ENCODE results near the gene STAU1. TPM values are rescaled to one million over a fixed set of nuclear protein-coding genes. Genes with fewer than 3 reads are reported as not detected.

Gene STAU1
- total and polyA plus RNA-seq, 2 of the 13 experiments (the other 11 are each of a cell fraction or from before 2014, with no cell fraction given), result 119 to 133 TPM

DNA sequence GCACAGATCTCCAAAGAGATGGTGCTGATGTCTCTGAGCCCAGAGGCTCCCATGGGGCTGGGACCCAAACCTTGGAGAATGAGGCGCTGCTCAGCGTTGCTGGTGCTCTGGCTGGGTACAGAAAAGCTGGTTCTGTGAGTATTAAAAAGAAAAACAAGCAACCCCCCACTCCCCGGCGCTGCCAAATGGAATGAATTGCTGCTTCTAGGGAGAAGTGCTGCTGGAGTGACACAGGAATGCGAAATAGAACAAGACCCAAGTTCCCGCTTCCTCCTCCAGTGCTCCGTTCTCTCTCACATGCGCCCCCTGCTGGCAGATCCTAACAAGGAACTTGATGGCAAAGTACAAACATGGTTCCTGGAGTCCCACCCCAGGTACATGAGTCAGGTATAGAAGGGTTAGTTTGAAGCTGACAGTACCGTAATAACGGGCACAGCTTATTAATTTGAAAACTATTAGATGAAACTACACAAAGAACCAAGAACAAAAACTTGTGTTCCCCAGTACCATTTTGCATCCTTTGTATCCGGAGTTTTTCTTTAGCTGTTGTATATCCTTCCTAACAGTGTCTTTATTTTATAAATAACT is 29.0 kb upstream of the STAU1 start (continued):
- TF ChIP-seq, protein P1, sequence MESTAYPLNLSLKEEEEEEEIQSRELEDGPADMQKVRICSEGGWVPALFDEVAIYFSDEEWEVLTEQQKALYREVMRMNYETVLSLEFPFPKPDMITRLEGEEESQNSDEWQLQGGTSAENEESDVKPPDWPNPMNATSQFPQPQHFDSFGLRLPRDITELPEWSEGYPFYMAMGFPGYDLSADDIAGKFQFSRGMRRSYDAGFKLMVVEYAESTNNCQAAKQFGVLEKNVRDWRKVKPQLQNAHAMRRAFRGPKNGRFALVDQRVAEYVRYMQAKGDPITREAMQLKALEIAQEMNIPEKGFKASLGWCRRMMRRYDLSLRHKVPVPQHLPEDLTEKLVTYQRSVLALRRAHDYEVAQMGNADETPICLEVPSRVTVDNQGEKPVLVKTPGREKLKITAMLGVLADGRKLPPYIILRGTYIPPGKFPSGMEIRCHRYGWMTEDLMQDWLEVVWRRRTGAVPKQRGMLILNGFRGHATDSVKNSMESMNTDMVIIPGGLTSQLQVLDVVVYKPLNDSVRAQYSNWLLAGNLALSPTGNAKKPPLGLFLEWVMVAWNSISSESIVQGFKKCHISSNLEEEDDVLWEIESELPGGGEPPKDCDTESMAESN (CRISPR knock-in tag; conservative IDR thresholded peaks at IDR 0.05), result peak; percentile 84
- TF ChIP-seq, protein P2, sequence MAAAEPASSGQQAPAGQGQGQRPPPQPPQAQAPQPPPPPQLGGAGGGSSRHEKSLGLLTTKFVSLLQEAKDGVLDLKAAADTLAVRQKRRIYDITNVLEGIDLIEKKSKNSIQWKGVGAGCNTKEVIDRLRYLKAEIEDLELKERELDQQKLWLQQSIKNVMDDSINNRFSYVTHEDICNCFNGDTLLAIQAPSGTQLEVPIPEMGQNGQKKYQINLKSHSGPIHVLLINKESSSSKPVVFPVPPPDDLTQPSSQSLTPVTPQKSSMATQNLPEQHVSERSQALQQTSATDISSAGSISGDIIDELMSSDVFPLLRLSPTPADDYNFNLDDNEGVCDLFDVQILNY (CRISPR knock-in tag; conservative IDR thresholded peaks at IDR 0.05), result peak; percentile 74; the same call in 1 of the 2 replicates
- TF ChIP-seq FIP1L1 (IDR thresholded peaks at IDR 0.05; ENCODE audit: borderline replicate concordance, insufficient read depth, low read depth, low read length) (no peak), ZBTB38 (CRISPR knock-in tag; IDR thresholded peaks at IDR 0.05) (peak; percentile 75), KDM1A (CRISPR knock-in tag; IDR thresholded peaks at IDR 0.05) (peak; percentile 62; the same call in 1 of the 2 replicates), AHR (CRISPR knock-in tag; IDR thresholded peaks at IDR 0.05) (no peak), KLF13 (CRISPR knock-in tag; IDR thresholded peaks at IDR 0.05) (no peak), ZNF382 (CRISPR knock-in tag; IDR thresholded peaks at IDR 0.05; ENCODE audit: borderline replicate concordance) (no peak), PHF21A (CRISPR knock-in tag; IDR thresholded peaks at IDR 0.05) (no peak), ZNF788 (CRISPR knock-in tag; IDR thresholded peaks at IDR 0.05; ENCODE audit: borderline replicate concordance) (peak; percentile 54; the same call in 1 of the 2 replicates), ZNF768 (CRISPR knock-in tag; IDR thresholded peaks at IDR 0.05) (0 out of 2 replicates have a peak, but pooled peaks have one; percentile 23), TEAD2 (CRISPR knock-in tag; IDR thresholded peaks at IDR 0.05) (no peak), NONO (IDR thresholded peaks at IDR 0.05) (no peak), NONO (CRISPR knock-in tag; conservative IDR thresholded peaks at IDR 0.05) (peak; percentile 36; the same call in 1 of the 2 replicates), ZFP1 (CRISPR knock-in tag; IDR thresholded peaks at IDR 0.05) (peak; percentile 94; the same call in 1 of the 2 replicates), RXRB (CRISPR knock-in tag; IDR thresholded peaks at IDR 0.05; ENCODE audit: borderline replicate concordance) (peak; percentile 74; the same call in 1 of the 2 replicates)
- TF ChIP-seq, protein P3, sequence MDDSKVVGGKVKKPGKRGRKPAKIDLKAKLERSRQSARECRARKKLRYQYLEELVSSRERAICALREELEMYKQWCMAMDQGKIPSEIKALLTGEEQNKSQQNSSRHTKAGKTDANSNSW (CRISPR knock-in tag; IDR thresholded peaks at IDR 0.05; ENCODE audit: borderline replicate concordance), result no peak
- TF ChIP-seq, protein P4, sequence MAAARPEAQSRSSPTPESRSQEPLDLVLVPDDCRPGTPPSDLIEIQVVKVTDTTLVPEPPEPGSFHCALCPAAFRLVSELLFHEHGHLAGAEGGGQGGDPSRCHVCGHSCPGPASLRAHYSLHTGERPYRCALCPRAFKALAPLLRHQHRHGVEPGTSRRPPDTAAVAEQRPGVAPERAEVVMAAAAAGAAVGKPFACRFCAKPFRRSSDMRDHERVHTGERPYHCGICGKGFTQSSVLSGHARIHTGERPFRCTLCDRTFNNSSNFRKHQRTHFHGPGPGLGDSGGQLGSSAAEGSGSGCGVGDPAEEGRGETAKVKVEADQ (CRISPR knock-in tag; IDR thresholded peaks at IDR 0.05; ENCODE audit: borderline replicate concordance), result 0 out of 2 replicates have a peak, but pooled peaks have one; percentile 46
- TF ChIP-seq, protein P5, sequence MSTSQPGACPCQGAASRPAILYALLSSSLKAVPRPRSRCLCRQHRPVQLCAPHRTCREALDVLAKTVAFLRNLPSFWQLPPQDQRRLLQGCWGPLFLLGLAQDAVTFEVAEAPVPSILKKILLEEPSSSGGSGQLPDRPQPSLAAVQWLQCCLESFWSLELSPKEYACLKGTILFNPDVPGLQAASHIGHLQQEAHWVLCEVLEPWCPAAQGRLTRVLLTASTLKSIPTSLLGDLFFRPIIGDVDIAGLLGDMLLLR (CRISPR knock-in tag; IDR thresholded peaks at IDR 0.05), result no peak
- TF ChIP-seq, protein P6, sequence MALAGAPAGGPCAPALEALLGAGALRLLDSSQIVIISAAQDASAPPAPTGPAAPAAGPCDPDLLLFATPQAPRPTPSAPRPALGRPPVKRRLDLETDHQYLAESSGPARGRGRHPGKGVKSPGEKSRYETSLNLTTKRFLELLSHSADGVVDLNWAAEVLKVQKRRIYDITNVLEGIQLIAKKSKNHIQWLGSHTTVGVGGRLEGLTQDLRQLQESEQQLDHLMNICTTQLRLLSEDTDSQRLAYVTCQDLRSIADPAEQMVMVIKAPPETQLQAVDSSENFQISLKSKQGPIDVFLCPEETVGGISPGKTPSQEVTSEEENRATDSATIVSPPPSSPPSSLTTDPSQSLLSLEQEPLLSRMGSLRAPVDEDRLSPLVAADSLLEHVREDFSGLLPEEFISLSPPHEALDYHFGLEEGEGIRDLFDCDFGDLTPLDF (CRISPR knock-in tag; IDR thresholded peaks at IDR 0.05), result peak; percentile 53; the same call in 1 of the 2 replicates
- TF ChIP-seq, protein P7, sequence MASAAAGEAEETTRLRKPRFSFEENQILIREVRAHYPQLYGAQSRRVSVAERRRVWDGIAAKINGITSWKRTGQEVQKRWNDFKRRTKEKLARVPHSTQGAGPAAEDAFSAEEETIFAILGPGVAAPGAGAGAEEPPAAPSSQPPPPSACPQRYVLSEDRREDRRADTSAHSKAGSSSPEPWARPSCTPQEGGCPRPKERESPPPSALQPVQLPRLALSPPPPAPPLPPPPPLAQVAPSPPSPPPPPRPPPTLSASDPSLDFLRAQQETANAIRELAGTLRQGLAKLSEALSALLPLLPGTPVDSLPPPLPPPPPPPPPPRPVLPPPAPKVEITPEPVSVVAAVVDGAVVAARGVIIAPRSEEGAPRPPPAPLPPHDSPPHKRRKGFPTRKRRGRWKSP (CRISPR knock-in tag; IDR thresholded peaks at IDR 0.05), result no peak
- TF ChIP-seq, protein P8, sequence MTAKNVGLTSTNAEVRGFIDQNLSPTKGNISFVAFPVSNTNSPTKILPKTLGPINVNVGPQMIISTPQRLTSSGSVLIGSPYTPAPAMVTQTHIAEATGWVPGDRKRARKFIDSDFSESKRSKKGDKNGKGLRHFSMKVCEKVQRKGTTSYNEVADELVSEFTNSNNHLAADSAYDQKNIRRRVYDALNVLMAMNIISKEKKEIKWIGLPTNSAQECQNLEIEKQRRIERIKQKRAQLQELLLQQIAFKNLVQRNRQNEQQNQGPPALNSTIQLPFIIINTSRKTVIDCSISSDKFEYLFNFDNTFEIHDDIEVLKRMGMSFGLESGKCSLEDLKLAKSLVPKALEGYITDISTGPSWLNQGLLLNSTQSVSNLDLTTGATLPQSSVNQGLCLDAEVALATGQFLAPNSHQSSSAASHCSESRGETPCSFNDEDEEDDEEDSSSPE (CRISPR knock-in tag; IDR thresholded peaks at IDR 0.05), result peak; percentile 87
